Measurements from ENCODE around the gene PLXNB1. TPM values are rescaled to one million over a fixed set of nuclear protein-coding genes. Genes with fewer than 3 reads are reported as not detected.

Gene PLXNB1
- total RNA-seq, 1 experiment from 2014 or later: 97.7 TPM

DNA sequence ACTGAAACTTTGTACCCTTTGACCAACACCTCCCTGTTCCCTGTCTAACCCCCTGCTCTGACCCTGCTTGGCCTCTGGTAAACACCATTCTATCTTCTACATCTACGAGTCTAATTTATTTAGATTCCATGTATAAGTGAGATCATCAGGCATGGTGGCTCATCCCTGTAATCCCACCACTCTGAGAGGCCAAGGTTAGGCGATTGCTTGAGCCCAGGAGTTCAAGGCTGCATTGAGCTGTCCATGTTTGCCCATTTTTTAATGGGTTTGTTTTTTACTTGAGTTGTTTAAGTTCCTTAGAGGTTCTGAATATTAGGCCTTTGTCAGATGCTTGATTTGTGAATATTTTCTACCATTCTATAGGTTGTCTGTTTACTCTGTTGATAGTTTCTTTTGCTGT, 40.9 kb downstream of the PLXNB1 start:
- no peak overlapping the region for H3K4me3 ChIP-seq
- no peak overlapping the region for H3K27ac ChIP-seq
- no peak overlapping the region for H3K4me2 ChIP-seq
- H3F3A ChIP-seq (ENCODE audit: insufficient read depth, low read depth): no peaks in the 10 kb centered on the region
- no peak for DNase-seq
- no peaks in the 10 kb centered on the region for H4K20me1 ChIP-seq (ENCODE audit: insufficient read depth)
- TF ChIP-seq EZH2 (IDR thresholded peaks at IDR 0.05; ENCODE audit: low read depth): no peak
- TF ChIP-seq, protein P1, sequence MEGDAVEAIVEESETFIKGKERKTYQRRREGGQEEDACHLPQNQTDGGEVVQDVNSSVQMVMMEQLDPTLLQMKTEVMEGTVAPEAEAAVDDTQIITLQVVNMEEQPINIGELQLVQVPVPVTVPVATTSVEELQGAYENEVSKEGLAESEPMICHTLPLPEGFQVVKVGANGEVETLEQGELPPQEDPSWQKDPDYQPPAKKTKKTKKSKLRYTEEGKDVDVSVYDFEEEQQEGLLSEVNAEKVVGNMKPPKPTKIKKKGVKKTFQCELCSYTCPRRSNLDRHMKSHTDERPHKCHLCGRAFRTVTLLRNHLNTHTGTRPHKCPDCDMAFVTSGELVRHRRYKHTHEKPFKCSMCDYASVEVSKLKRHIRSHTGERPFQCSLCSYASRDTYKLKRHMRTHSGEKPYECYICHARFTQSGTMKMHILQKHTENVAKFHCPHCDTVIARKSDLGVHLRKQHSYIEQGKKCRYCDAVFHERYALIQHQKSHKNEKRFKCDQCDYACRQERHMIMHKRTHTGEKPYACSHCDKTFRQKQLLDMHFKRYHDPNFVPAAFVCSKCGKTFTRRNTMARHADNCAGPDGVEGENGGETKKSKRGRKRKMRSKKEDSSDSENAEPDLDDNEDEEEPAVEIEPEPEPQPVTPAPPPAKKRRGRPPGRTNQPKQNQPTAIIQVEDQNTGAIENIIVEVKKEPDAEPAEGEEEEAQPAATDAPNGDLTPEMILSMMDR (conservative IDR thresholded peaks at IDR 0.05): no peak
- no peaks in the 10 kb centered on the region for H3K4me1 ChIP-seq (replicated peaks; ENCODE audit: insufficient read depth)
- no peaks in the 10 kb centered on the region for H3K36me3 ChIP-seq (ENCODE audit: low read depth)
- no peak overlapping the region for H2AFZ ChIP-seq
- H3K27me3 ChIP-seq (ENCODE audit: insufficient read depth, low read depth): no peaks in the 10 kb centered on the region
- H3K9me2 ChIP-seq (ENCODE audit: insufficient read depth): no peaks in the 10 kb centered on the region
- H3K9me3 ChIP-seq (ENCODE audit: insufficient read depth, low read depth): 0 out of 2 replicates have a peak, but pooled peaks cover 5% of the 10 kb centered on the region
- no peaks in the 10 kb centered on the region for H3K79me2 ChIP-seq (ENCODE audit: low read depth)
- ChIA-PET POLR2A (ENCODE audit: unreplicated experiment) (no interaction called here), CTCF (interaction anchor here (0.7 kb wide), 1 partner anchor 47 kb away, joined by 3 read pairs; no protein-coding TSS in a partner anchor)
- intact Hi-C loops (cut with micrococcal nuclease; ENCODE audit: unreplicated experiment): no loop called here
- BruUV-seq (replicated peaks): no TSS peak

DNA sequence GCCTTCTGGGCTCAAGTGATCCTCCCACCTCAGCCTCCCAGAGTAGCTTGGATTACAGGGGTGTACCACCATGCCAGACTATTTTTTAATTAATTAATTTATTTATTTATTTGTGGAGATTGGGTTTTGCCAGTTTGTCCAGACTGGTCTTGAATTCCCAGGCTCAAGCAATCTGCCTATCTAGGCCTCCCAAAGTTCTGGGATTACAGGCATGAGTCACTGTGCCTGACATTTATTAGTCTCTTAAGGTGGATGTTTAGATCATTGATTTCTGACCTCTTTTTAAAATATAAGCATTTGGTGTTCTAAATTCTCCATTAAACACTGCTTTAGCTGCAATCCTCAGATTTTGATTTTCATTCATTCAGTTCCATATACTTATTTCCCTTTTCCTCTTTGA, 42.3 kb downstream of the PLXNB1 start:
- no peaks in the 10 kb centered on the region for H3K4me1 ChIP-seq (replicated peaks; ENCODE audit: insufficient read depth)
- no peak overlapping the region for H2AFZ ChIP-seq
- no peak overlapping the region for H3K4me2 ChIP-seq
- H4K20me1 ChIP-seq (ENCODE audit: insufficient read depth): no peaks in the 10 kb centered on the region
- TF ChIP-seq EZH2 (IDR thresholded peaks at IDR 0.05; ENCODE audit: low read depth): no peak
- TF ChIP-seq, protein P1 (conservative IDR thresholded peaks at IDR 0.05): no peak
- intact Hi-C loops (cut with micrococcal nuclease; ENCODE audit: unreplicated experiment): no loop called here
- no peak overlapping the region for H3K27ac ChIP-seq
- DNase-seq: no peak
- POLR2A ChIA-PET (ENCODE audit: unreplicated experiment): no interaction called here
- no peaks in the 10 kb centered on the region for H3K9me2 ChIP-seq (ENCODE audit: insufficient read depth)
- no peaks in the 10 kb centered on the region for H3F3A ChIP-seq (ENCODE audit: insufficient read depth, low read depth)
- CTCF ChIA-PET: no interaction called here
- no peaks in the 10 kb centered on the region for H3K79me2 ChIP-seq (ENCODE audit: low read depth)
- H3K27me3 ChIP-seq (ENCODE audit: insufficient read depth, low read depth): no peaks in the 10 kb centered on the region
- 0 out of 2 replicates have a peak, but pooled peaks cover 5% of the 10 kb centered on the region for H3K9me3 ChIP-seq (ENCODE audit: insufficient read depth, low read depth)
- BruUV-seq (replicated peaks): no TSS peak
- no peak overlapping the region for H3K4me3 ChIP-seq
- no peaks in the 10 kb centered on the region for H3K36me3 ChIP-seq (ENCODE audit: low read depth)

DNA sequence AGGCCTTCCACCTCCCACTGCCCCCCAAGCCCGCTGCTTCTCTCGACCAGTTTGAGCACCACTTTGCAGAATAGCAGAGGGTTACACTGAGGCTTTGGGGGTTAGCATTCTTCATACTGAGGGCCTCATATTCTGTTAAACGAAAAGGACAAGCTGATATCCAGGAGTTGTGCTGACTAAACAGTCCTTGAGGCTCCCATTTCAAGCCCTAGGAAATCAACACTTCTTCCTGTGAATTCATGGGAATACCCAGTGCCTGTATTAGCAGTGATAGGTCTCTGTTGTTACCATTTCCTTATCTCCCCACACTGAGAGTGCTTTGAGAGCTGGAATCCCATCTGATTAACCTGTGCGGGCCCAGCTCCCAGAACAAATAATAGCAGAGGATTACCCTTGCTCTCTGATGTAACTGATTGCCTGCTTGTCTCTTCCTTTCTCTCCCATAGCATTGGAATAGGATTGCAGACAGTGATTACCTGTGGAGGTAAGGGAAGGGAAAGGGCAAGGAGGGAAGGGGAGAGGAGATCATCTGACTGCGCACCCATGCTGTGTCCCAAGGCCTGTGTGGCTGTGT, 56.9 kb downstream of the PLXNB1 start:
- Histone ChIP-seq H3K27me3 (ENCODE audit: insufficient read depth, low read depth) (no peaks in the 10 kb centered on the region), H3K79me2 (ENCODE audit: low read depth) (no peaks in the 10 kb centered on the region), H3K36me3 (ENCODE audit: low read depth) (no peaks in the 10 kb centered on the region), H3K4me1 (replicated peaks; ENCODE audit: insufficient read depth) (no peaks in the 10 kb centered on the region), H4K20me1 (ENCODE audit: insufficient read depth) (no peaks in the 10 kb centered on the region), H3F3A (ENCODE audit: insufficient read depth, low read depth) (no peaks in the 10 kb centered on the region), H3K9me3 (ENCODE audit: insufficient read depth, low read depth) (no peaks in the 10 kb centered on the region), H3K9me2 (ENCODE audit: insufficient read depth) (no peaks in the 10 kb centered on the region), H3K4me3 (no peak overlapping the region), H3K4me2 (no peak overlapping the region), H2AFZ (no peak overlapping the region), H3K27ac (no peak overlapping the region)
- BruUV-seq (replicated peaks): no TSS peak
- TF ChIP-seq, protein P1 (conservative IDR thresholded peaks at IDR 0.05): no peak
- TF ChIP-seq EZH2 (IDR thresholded peaks at IDR 0.05; ENCODE audit: low read depth): no peak
- no peak for DNase-seq
- ChIA-PET CTCF (no interaction called here), POLR2A (ENCODE audit: unreplicated experiment) (no interaction called here)
- intact Hi-C loops (cut with micrococcal nuclease; ENCODE audit: unreplicated experiment): no loop called here

Measured in PC-9 (cell line).